GM18868 (cell line): Measurements from ENCODE around the gene TOX2.

ENCODE experiments used
- ATAC-seq: cut with Tn5 transposase; IDR thresholded peaks from one replicate; pipeline ENCODE4 v1.9.1; 2021; ENCODE audit warnings: mild to moderate bottlenecking, moderate library complexity; ENCODE audit not compliant: unreplicated experiment

The TOX2 gene

GRCh38 chr20:44092551-44093248, 178.0 kb downstream of the TOX2 start:
- no peak for ATAC-seq

- no peak for ATAC-seq
Observed at GRCh38 chr20:44093249-44093582, 178.6 kb downstream of the TOX2 start.

- no peak for ATAC-seq
Observed at GRCh38 chr20:44095831-44096230, 181.2 kb downstream of the TOX2 start.

GRCh38 chr20:44097521-44098255, 183.0 kb downstream of the TOX2 start:
- ATAC-seq, result no peak

- no peak for ATAC-seq
Observed at GRCh38 chr20:44098256-44098630, 183.6 kb downstream of the TOX2 start.

GRCh38 chr20:44098657-44099056, 184.0 kb downstream of the TOX2 start:
- no peak for ATAC-seq

GRCh38 chr20:44099832-44100231, 185.2 kb downstream of the TOX2 start:
- ATAC-seq, result no peak

GRCh38 chr20:44102582-44102981, 187.9 kb downstream of the TOX2 start:
- ATAC-seq, result no peak

GRCh38 chr20:44104798-44105517, 190.3 kb downstream of the TOX2 start:
- no peak for ATAC-seq

GRCh38 chr20:44106615-44107014, 192.0 kb downstream of the TOX2 start:
- ATAC-seq, result no peak

GRCh38 chr20:44109951-44110361, 195.3 kb downstream of the TOX2 start:
- no peak for ATAC-seq

GRCh38 chr20:44110816-44111568, 196.3 kb downstream of the TOX2 start:
- ATAC-seq, result no peak

- ATAC-seq, result no peak
Observed at GRCh38 chr20:44111712-44112335, 197.2 kb downstream of the TOX2 start.

GRCh38 chr20:44112456-44112855, 197.8 kb downstream of the TOX2 start:
- ATAC-seq, result no peak

GRCh38 chr20:44112889-44113617, 198.4 kb downstream of the TOX2 start:
- ATAC-seq, result no peak

- no peak for ATAC-seq
Observed at GRCh38 chr20:44113618-44114376, 199.1 kb downstream of the TOX2 start.

- ATAC-seq, result no peak
Observed at GRCh38 chr20:44115181-44115580, 200.5 kb downstream of the TOX2 start.

GRCh38 chr20:44115762-44116644, 201.4 kb downstream of the TOX2 start:
- no peak for ATAC-seq
